Retinal pigment epithelial cell (primary cell): ENCODE measurements around the gene KNDC1.

Source experiments
- DNase-seq: peaks from one replicate; pipeline ENCODE4 v3.0.0-alpha.2; 2010; ENCODE audit warnings: low read depth
- H3K4me3 ChIP-seq: 2 replicates; pipeline ENCODE4 v1.5.1; 2011; ENCODE audit warnings: mild to moderate bottlenecking, low read length, control low read depth, moderate library complexity
- TF ChIP-seq, protein P1 (sequence below): conservative IDR thresholded peaks from 2 replicates; pipeline ENCODE4 v1.5.1; 2011; ENCODE audit warnings: low read depth, low read length, control low read depth, inconsistent platforms

Gene KNDC1

DNA sequence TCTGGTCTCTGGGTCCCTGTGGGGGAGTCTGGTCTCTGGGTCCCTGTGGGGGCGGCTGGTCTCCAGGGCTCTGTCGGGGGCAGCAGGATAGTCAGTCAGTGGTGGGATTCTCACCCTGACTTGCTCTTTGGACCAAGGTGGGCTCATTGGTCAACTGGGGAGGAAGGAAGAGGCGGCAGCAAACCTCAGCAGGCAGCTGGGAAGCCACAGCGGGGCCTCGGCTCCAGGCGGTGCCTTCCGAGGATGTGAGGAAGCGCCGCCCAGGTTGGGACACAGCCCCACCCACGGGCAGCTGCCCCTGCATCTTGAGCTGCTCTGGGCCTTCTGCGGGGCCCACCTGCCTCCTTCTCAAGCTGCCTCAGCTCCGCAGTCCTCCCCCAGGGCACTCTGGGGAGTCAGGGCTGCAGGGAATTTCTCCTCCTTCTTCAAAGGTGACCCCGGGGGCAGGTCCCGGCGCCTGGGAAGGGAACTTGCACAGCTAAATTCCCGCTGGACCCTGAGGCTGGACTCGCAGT lies 20.4 kb upstream of the KNDC1 start:
- TF ChIP-seq, protein P1, sequence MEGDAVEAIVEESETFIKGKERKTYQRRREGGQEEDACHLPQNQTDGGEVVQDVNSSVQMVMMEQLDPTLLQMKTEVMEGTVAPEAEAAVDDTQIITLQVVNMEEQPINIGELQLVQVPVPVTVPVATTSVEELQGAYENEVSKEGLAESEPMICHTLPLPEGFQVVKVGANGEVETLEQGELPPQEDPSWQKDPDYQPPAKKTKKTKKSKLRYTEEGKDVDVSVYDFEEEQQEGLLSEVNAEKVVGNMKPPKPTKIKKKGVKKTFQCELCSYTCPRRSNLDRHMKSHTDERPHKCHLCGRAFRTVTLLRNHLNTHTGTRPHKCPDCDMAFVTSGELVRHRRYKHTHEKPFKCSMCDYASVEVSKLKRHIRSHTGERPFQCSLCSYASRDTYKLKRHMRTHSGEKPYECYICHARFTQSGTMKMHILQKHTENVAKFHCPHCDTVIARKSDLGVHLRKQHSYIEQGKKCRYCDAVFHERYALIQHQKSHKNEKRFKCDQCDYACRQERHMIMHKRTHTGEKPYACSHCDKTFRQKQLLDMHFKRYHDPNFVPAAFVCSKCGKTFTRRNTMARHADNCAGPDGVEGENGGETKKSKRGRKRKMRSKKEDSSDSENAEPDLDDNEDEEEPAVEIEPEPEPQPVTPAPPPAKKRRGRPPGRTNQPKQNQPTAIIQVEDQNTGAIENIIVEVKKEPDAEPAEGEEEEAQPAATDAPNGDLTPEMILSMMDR, result no peak
- no peak for DNase-seq
- H3K4me3 ChIP-seq, result no peak overlapping the region

DNA sequence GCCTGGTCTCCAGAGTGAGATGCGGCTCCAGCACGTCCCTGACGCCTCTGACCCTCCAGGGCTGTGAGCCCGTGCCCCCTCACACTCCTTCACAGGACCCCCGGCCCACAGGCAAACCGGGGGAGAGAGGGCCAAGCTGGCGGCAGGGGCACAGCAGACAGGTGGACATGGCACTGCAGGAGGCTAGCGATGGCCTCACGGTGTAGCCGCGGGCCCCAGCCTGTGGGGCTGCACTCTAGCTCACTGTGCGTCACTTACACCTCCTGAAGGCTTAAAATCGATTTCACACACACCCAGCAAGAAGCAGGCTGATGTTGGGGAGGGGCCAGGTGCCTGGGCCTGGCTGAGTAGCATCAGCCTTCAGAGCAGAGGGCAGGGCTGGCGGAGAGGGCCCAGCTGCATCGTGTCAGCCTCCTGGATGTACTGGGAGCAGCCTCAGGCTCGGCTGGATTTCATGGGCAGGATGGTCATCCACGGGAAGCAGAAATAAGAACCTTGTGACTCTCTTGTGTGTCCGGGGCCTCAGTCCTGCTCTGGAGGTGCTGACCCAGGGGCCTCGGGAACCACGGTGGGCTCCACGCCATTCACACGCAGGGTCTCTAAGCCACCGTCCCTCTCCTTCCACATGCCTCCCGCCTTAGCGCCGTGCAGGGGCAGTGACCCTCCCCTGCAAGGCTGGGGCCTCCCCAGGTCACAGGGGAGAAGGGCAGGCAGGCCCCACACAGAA lies 19.4 kb upstream of the KNDC1 start:
- DNase-seq, result no peak
- H3K4me3 ChIP-seq, result no peak overlapping the region
- TF ChIP-seq, protein P1, result no peak

DNA sequence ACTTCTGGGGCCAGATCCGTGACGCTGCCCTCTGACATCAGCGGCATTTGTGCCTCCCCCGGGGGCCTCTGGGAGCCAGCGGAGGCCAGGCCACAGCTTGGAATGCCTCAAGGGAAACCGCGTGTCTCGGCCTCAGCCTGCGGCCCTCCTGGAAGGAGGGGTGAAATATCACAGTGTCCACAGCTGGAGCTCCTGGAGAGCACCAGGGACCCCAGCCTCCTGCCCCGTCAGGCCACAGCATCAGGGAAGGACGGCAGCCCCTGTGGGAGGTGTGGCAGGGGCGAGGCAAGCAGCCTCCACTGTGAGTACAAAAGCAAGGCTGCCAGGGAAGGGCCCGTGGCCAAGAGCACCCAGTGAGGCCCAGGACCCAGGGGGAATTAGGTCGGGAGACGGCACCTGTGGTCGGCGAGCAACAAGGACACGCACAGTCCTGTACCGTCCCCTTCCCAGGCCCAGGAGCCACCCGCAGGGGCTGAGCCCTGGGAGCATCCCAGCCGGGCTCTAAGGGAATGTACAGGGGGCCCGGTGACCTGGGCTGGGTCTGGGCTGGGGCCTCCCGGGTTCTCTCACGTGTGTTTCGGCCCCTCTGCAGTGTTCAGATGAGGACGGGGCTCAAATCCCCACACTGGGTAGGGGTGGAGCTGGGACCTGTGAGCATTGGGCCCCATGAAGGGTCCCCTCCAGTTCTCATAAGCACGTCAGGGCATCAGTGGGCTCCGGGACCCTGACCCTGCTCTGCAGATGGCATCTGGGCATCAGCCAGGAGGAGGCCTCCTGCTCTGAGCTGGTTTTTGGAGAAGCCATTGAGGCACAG lies 18.7 kb upstream of the KNDC1 start:
- no peak overlapping the region for H3K4me3 ChIP-seq
- TF ChIP-seq, protein P1, result no peak
- no peak for DNase-seq

DNA sequence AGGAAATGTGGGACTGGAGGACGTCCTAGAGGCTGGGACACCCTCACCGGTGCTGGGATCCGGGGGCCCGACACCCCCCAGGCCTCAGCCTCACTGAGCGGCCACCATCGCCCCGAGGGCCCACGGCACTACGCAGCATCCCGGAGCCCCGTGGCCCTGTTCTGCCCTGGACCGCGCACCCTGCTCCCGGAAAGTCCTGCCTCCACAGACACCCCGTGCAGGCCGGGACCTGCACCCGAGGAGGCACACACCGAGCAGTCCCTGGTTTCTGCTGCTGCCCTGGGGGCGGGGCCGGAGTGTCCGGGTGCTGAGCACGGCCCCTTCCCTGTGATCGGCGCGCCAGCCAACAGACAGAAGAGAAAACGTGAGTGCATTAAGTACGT lies 18.1 kb upstream of the KNDC1 start:
- DNase-seq, result no peak
- no peak overlapping the region for H3K4me3 ChIP-seq
- TF ChIP-seq, protein P1, result no peak

DNA sequence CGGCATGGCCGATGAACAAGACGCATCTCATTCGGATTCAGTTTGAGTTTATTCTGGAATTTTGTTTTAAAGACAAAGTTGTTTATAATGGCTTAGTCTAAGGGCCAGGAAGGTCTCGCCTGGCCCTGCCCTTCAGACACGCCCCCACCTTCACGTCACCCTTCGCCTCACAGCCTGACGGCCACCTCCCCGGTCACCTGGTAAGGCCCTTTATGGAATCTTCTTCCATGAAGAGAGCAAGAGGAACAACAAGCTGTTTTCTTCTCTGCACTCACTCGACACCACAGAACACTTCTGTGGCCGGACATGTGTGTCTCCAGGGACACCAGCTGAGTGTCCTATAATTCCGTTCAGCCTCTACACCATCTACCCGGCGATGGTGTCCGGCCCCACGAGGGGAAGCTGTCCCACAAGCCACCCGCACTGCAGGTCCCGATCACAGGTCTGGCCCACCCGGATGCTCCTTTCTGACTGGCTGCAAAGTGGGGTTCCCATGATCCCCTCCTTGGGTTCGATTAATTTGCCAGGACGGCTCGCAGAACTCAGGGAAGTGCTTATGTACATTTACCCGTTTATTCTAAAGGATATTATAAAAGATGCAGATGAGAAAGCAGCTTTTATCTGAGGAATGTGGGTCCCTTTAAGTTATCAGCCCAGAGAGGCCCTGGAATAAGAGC lies 17.4 kb upstream of the KNDC1 start:
- TF ChIP-seq, protein P1, result no peak
- DNase-seq, result no peak
- no peak overlapping the region for H3K4me3 ChIP-seq

DNA sequence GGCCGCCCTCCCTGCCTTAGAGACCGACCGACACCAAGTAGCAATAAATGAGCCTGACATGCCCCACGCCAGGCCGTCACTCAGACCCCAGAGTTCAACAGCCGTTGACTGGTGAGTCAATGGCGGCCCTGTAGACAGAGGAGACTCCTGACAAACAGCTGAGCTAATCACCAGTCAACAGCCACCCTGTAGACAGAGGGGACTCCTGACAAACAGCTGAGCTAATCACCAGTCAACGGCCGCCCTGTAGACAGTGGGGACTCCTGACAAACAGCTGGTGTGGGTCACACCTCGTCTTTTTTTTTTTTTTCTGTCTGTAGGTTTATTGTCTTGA lies 16.9 kb upstream of the KNDC1 start:
- TF ChIP-seq, protein P1, result no peak
- no peak for DNase-seq
- H3K4me3 ChIP-seq, result no peak overlapping the region
